ENCODE results near the gene ABT1.

- no peak for TF ChIP-seq CTCF (IDR thresholded peaks at IDR 0.05)
- no peak for TF ChIP-seq POLR2A (IDR thresholded peaks at IDR 0.05)
Observed at GRCh38 chr6:26599134-26599533, 2.4 kb downstream of the ABT1 start.

Data from prostate gland (tissue), 2 donors.